Suprapubic skin (tissue), 3 donors: ENCODE results near the gene SLC34A3.

Source experiments
- CTCF ChIP-seq, 2 donors: fragments of 200-600 bp in 1 of 2; fragments of 450-650 bp in 1 of 2; sonication (generic) in 1 of 2; IDR thresholded peaks; one replicate each; pipeline ENCODE4 v1.5.1; 2016 to 2019; ENCODE audit warnings: antibody characterized with exemption in 2 of 2, mild to moderate bottlenecking in 1 of 2, moderate library complexity in 1 of 2
- POLR2A ChIP-seq, 2 donors: fragments of 450-650 bp; IDR thresholded peaks; one replicate each; pipeline ENCODE4 v1.6.1; 2017; ENCODE audit warnings: antibody characterized with exemption in 2 of 2, mild to moderate bottlenecking in 2 of 2, moderate library complexity in 2 of 2

- TF ChIP-seq CTCF (IDR thresholded peaks at IDR 0.05) (no peak), POLR2A (IDR thresholded peaks at IDR 0.05) (no peak)
Measured at GRCh38 chr9:137218212-137218753, 12.4 kb upstream of the SLC34A3 start.
